Panc1 (cell line): Measurements from ENCODE around the gene VAMP5. TPM values are rescaled to one million over a fixed set of nuclear protein-coding genes. Genes with fewer than 3 reads are reported as not detected.

Experiments
- ATAC-seq: fragments of 200-7000 bp; cut with Tn5 transposase; 2 replicates; pipeline ENCODE4 v1.9.1; 2020; ENCODE audit warnings: mild to moderate bottlenecking, moderate library complexity
- BruUV-seq: library from RNA; stranded (reverse); fragments of 400-500 nt; replicated peaks from 2 replicates; lab custom pipeline; 2021; lab: Mats Ljungman, UMichigan
- CTCF ChIA-PET: fragments of 300-600 bp; sonication (Branson Sonifier 250); formaldehyde crosslinking; loops from one replicate; lab custom pipeline; 2022; ENCODE audit warnings: antibody characterized with exemption; lab: Charles Lee
- POLR2A ChIA-PET: fragments of 300-600 bp; sonication (Branson Sonifier 250); formaldehyde crosslinking; loops from one replicate; lab custom pipeline; 2022; ENCODE audit warnings: antibody characterized with exemption; lab: Charles Lee
- DNase-seq: peaks from one replicate; pipeline ENCODE4 v3.0.0-alpha.2; 2010; ENCODE audit warnings: low read depth, low spot score
- H3K27ac ChIP-seq: 2 replicates; pipeline ENCODE4 v1.5.1; 2011; ENCODE audit warnings: mild to moderate bottlenecking, low read length, inconsistent platforms
- H3K27me3 ChIP-seq: fragments of 200-500 bp; sonication (Bioruptor generic); 2 replicates; pipeline ENCODE4 v1.6.0; 2014; ENCODE audit warnings: low read length, inconsistent platforms; ENCODE audit not compliant: control insufficient read depth, insufficient read depth
- H3K36me3 ChIP-seq: fragments of 200-500 bp; sonication (Bioruptor generic); 2 replicates; pipeline ENCODE4 v1.5.1; 2014; ENCODE audit warnings: inconsistent platforms, mild to moderate bottlenecking, low read length, moderate library complexity; ENCODE audit not compliant: control insufficient read depth, insufficient read depth
- H3K4me1 ChIP-seq: 2 replicates; pipeline ENCODE4 v1.5.1; 2011; ENCODE audit warnings: inconsistent platforms, mild to moderate bottlenecking, low read length, moderate library complexity; ENCODE audit not compliant: control insufficient read depth, insufficient read depth
- H3K4me3 ChIP-seq, 2 experiments: 2 replicates each; pipeline ENCODE4 v1.5.1; 2011 to 2012; ENCODE audit warnings: low read depth in 2 of 2, low read length in 2 of 2, mild to moderate bottlenecking in 2 of 2, inconsistent platforms in 1 of 2, moderate library complexity in 1 of 2
- H3K9me3 ChIP-seq: fragments of 200-500 bp; sonication (Bioruptor generic); 2 replicates; pipeline ENCODE4 v1.5.1; 2014; ENCODE audit warnings: low read depth, mild to moderate bottlenecking, inconsistent platforms, low read length, moderate library complexity; ENCODE audit not compliant: control insufficient read depth, insufficient read depth
- CTCF ChIP-seq: fragments of 450-650 bp; IDR thresholded peaks from 2 replicates; pipeline ENCODE4 v1.5.1; 2017; ENCODE audit warnings: mild to moderate bottlenecking
- POLR2AphosphoS5 ChIP-seq: IDR thresholded peaks from 2 replicates; pipeline ENCODE4 v1.6.1; 2012; ENCODE audit warnings: mild to moderate bottlenecking, low read depth, low read length, moderate library complexity
- SIN3A ChIP-seq: IDR thresholded peaks from 2 replicates; pipeline ENCODE4 v1.6.1; 2012; ENCODE audit warnings: low read depth, mild to moderate bottlenecking, low read length, moderate library complexity, borderline replicate concordance; ENCODE audit not compliant: insufficient read depth
- TCF7L2 ChIP-seq: IDR thresholded peaks from 2 replicates; pipeline ENCODE4 v1.6.1; 2011; ENCODE audit warnings: mild to moderate bottlenecking, low read depth, low read length, inconsistent platforms
- in situ Hi-C: cut with HindIII; loops from 2 replicates; pipeline ENCODE4 v1.10.0; 2016; ENCODE audit warnings: low sequenced_read_pairs, low pct_unique_long_range_greater_than_20kb
- intact Hi-C: fragments of 100-400 bp; cut with micrococcal nuclease; formaldehyde crosslinking; loops from one replicate; pipeline ENCODE4 v1.10.0; 2022; ENCODE audit not compliant: unreplicated experiment
- total RNA-seq: library from RNA; stranded (reverse); gene quantifications from one replicate; pipeline ENCODE4 v1.2.1, GENCODE V29; 2021; ENCODE audit not compliant: unreplicated experiment
- TF ChIP-seq, protein P1 (sequence below), 2 experiments: IDR thresholded peaks; 2 replicates each; pipeline ENCODE4 v1.6.1; 2011 to 2012; ENCODE audit warnings: low read depth in 2 of 2, control low read depth in 1 of 2, low read length in 1 of 2, mild to moderate bottlenecking in 1 of 2, moderate library complexity in 1 of 2; ENCODE audit not compliant: insufficient read depth in 1 of 2

Gene VAMP5
- total RNA-seq, 1 experiment from 2014 or later, result 21.3 TPM

- Histone ChIP-seq H3K4me1 (peaks cover 16% of the 10 kb centered on the region), H3K4me3 (no peak overlapping the region), H3K27me3 (no peaks in the 10 kb centered on the region), H3K27ac (no peak overlapping the region), H3K9me3 (no peaks in the 10 kb centered on the region), H3K36me3 (no peaks in the 10 kb centered on the region)
- BruUV-seq, result no TSS peak
- ATAC-seq, result no peak
- in situ Hi-C loops, result no loop called here
- ChIA-PET CTCF (no interaction called here), POLR2A (interaction anchor here (0.5 kb wide), 1 partner anchor 31 kb away, joined by 5 read pairs; no protein-coding TSS in a partner anchor)
- no peak for DNase-seq
- no peak for TF ChIP-seq POLR2AphosphoS5
- no peak for TF ChIP-seq CTCF
- no peak for TF ChIP-seq TCF7L2
- TF ChIP-seq, protein P1, sequence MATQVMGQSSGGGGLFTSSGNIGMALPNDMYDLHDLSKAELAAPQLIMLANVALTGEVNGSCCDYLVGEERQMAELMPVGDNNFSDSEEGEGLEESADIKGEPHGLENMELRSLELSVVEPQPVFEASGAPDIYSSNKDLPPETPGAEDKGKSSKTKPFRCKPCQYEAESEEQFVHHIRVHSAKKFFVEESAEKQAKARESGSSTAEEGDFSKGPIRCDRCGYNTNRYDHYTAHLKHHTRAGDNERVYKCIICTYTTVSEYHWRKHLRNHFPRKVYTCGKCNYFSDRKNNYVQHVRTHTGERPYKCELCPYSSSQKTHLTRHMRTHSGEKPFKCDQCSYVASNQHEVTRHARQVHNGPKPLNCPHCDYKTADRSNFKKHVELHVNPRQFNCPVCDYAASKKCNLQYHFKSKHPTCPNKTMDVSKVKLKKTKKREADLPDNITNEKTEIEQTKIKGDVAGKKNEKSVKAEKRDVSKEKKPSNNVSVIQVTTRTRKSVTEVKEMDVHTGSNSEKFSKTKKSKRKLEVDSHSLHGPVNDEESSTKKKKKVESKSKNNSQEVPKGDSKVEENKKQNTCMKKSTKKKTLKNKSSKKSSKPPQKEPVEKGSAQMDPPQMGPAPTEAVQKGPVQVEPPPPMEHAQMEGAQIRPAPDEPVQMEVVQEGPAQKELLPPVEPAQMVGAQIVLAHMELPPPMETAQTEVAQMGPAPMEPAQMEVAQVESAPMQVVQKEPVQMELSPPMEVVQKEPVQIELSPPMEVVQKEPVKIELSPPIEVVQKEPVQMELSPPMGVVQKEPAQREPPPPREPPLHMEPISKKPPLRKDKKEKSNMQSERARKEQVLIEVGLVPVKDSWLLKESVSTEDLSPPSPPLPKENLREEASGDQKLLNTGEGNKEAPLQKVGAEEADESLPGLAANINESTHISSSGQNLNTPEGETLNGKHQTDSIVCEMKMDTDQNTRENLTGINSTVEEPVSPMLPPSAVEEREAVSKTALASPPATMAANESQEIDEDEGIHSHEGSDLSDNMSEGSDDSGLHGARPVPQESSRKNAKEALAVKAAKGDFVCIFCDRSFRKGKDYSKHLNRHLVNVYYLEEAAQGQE (IDR thresholded peaks at IDR 0.05; ENCODE audit: insufficient read depth in 1 of 2, low read depth in 2 of 2, low read length in 1 of 2), result no peak
- TF ChIP-seq SIN3A, result no peak
- intact Hi-C loops, result no loop called here
Observed at GRCh38 chr2:85589982-85590791, 6.0 kb downstream of the VAMP5 start.

GRCh38 chr2:85590950-85591349 is 6.7 kb downstream of the VAMP5 start:
- POLR2A ChIA-PET, result interaction anchor here (0.5 to 0.7 kb wide), 2 partner anchors 31 to 73 kb away, joined by 3 to 5 read pairs; no protein-coding TSS in a partner anchor
- DNase-seq (no peak), ATAC-seq (no peak)
- H3K27ac ChIP-seq, result no peak overlapping the region
- BruUV-seq, result no TSS peak
- H3K4me1 ChIP-seq, result peaks cover 9% of the 10 kb centered on the region
- H3K9me3 ChIP-seq, result no peaks in the 10 kb centered on the region
- H3K27me3 ChIP-seq, result no peaks in the 10 kb centered on the region
- H3K4me3 ChIP-seq, result no peak overlapping the region
- intact Hi-C loops (no loop called here), in situ Hi-C loops (no loop called here)
- CTCF ChIA-PET, result no interaction called here
- TF ChIP-seq TCF7L2, result no peak
- TF ChIP-seq, protein P1 (IDR thresholded peaks at IDR 0.05; ENCODE audit: insufficient read depth in 1 of 2, low read depth in 2 of 2, low read length in 1 of 2), result no peak
- TF ChIP-seq CTCF, result no peak
- no peak for TF ChIP-seq POLR2AphosphoS5
- no peak for TF ChIP-seq SIN3A
- peaks cover 2% of the 10 kb centered on the region; the same call in 1 of the 2 replicates for H3K36me3 ChIP-seq
